H1 (cell line): ENCODE measurements around the gene EHD4. TPM values are rescaled to one million over a fixed set of nuclear protein-coding genes. Genes with fewer than 3 reads are reported as not detected.

Source experiments
- CTCF ChIA-PET: fragments of 300-600 bp; sonication (Branson Sonifier 250); formaldehyde crosslinking; loops from one replicate; lab custom pipeline; 2021; ENCODE audit not compliant: partially characterized antibody; lab: Charles Lee
- POLR2A ChIA-PET: fragments of 300-600 bp; sonication (Branson Sonifier 250); formaldehyde crosslinking; loops from one replicate; lab custom pipeline; 2021; ENCODE audit warnings: inconsistent platforms; ENCODE audit not compliant: partially characterized antibody; lab: Charles Lee
- DNase-seq, 2 experiments: peaks; one replicate each; pipeline versions ENCODE4 v3.0.0 to v3.0.0-alpha.2; 2010 to 2022; ENCODE audit warnings: low spot score in 2 of 2, low read depth in 1 of 2, mixed read lengths in 1 of 2
- FAIRE-seq: peaks from 2 replicates; lab custom pipeline; 2011; peaks lifted over from hg19 to GRCh38; lab: Jason Lieb, UNC
- H2AFZ ChIP-seq: 2 replicates; pipeline ENCODE4 v1.8.1; 2012; ENCODE audit warnings: low read length, inconsistent platforms
- H2AK5ac ChIP-seq: 2 replicates; pipeline ENCODE4 v1.6.1; 2013; ENCODE audit warnings: low read depth, low read length
- H2BK120ac ChIP-seq: replicated peaks from 2 replicates; pipeline ENCODE3; 2013; ENCODE audit warnings: low read depth, low read length, inconsistent platforms
- H2BK12ac ChIP-seq: 2 replicates; pipeline ENCODE4 v1.6.1; 2013; ENCODE audit warnings: low read depth, low read length
- H2BK15ac ChIP-seq: 2 replicates; pipeline ENCODE4 v1.6.1; 2013; ENCODE audit warnings: low read length
- H2BK20ac ChIP-seq: 2 replicates; pipeline ENCODE4 v1.6.1; 2013; ENCODE audit warnings: low read length
- H2BK5ac ChIP-seq: 2 replicates; pipeline ENCODE4 v1.6.1; 2013; ENCODE audit warnings: low read depth, low read length
- H3K14ac ChIP-seq: 2 replicates; pipeline ENCODE4 v1.6.1; 2013; ENCODE audit warnings: inconsistent platforms; ENCODE audit not compliant: insufficient read length
- H3K18ac ChIP-seq: 2 replicates; pipeline ENCODE4 v1.6.1; 2013; ENCODE audit warnings: low read length; ENCODE audit errors: extremely low read depth
- H3K23ac ChIP-seq: 2 replicates; pipeline ENCODE4 v1.6.1; 2013; ENCODE audit warnings: inconsistent platforms; ENCODE audit not compliant: insufficient read length
- H3K23me2 ChIP-seq: 2 replicates; pipeline ENCODE4 v1.6.1; 2013; ENCODE audit warnings: low read depth, low read length
- H3K27ac ChIP-seq: 2 replicates; pipeline ENCODE4 v1.6.1; 2011; ENCODE audit warnings: low read depth, low read length, inconsistent platforms
- H3K27me3 ChIP-seq, 4 experiments: replicated peaks in 1 of 4; 1 replicate in 1 of 4; 2 replicates in 3 of 4; pipeline versions ENCODE4 v1.6.1 to v1.8.1; 2011 to 2013; ENCODE audit warnings: low read length in 3 of 4, mild to moderate bottlenecking in 3 of 4, inconsistent platforms in 2 of 4, mixed read lengths in 2 of 4, moderate library complexity in 1 of 4; ENCODE audit not compliant: control insufficient read depth in 3 of 4, insufficient read depth in 3 of 4; ENCODE audit errors: extremely low read depth in 1 of 4
- H3K36me3 ChIP-seq, 4 experiments: 2 replicates each; pipeline versions ENCODE4 v1.6.1 to v1.8.1; 2011 to 2013; ENCODE audit warnings: mild to moderate bottlenecking in 4 of 4, low read length in 3 of 4, moderate library complexity in 2 of 4, control low read depth in 1 of 4, inconsistent platforms in 1 of 4; ENCODE audit not compliant: insufficient read depth in 4 of 4, control insufficient read depth in 2 of 4
- H3K4ac ChIP-seq: replicated peaks from 2 replicates; pipeline ENCODE3; 2013; ENCODE audit warnings: low read length, low read depth, mixed read lengths, inconsistent platforms; ENCODE audit not compliant: insufficient read length
- H3K4me1 ChIP-seq, 4 experiments: replicated peaks in 1 of 4; 1 replicate in 1 of 4; 2 replicates in 3 of 4; pipeline versions ENCODE4 v1.6.1 to v1.8.1; 2011 to 2013; ENCODE audit warnings: low read length in 3 of 4, inconsistent platforms in 2 of 4, mixed read lengths in 1 of 4; ENCODE audit not compliant: insufficient read depth in 4 of 4, control insufficient read depth in 3 of 4
- H3K4me2 ChIP-seq, 2 experiments: 2 replicates each; pipeline versions ENCODE4 v1.6.1 to v1.8.1; 2011 to 2013; ENCODE audit warnings: low read depth in 2 of 2, low read length in 2 of 2, control low read depth in 1 of 2, inconsistent platforms in 1 of 2, mild to moderate bottlenecking in 1 of 2; ENCODE audit not compliant: insufficient read depth in 1 of 2
- H3K4me3 ChIP-seq, 4 experiments: fragments of 200-600, 300-600 bp in 1 of 4; sonication (generic), shearing (Covaris generic), sonication (Bioruptor Twin) in 1 of 4; 2 replicates each; pipeline versions ENCODE4 v1.5.1 to v1.8.1; 2011 to 2016; ENCODE audit warnings: low read length in 4 of 4, low read depth in 3 of 4, control low read depth in 2 of 4, inconsistent platforms in 2 of 4, mild to moderate bottlenecking in 2 of 4, mixed read lengths in 1 of 4, moderate library complexity in 1 of 4; ENCODE audit not compliant: insufficient read depth in 2 of 4; ENCODE audit errors: extremely low read depth in 1 of 4
- H3K56ac ChIP-seq: replicated peaks from 2 replicates; pipeline ENCODE3; 2013; ENCODE audit warnings: low read depth, mild to moderate bottlenecking, mixed read lengths, low read length, inconsistent platforms; ENCODE audit not compliant: insufficient read length
- H3K79me1 ChIP-seq: 2 replicates; pipeline ENCODE4 v1.6.1; 2013; ENCODE audit warnings: low read depth, low read length, control low read depth
- H3K79me2 ChIP-seq, 2 experiments: 2 replicates each; pipeline versions ENCODE4 v1.6.1 to v1.8.1; 2012 to 2013; ENCODE audit warnings: low read length in 2 of 2, mild to moderate bottlenecking in 2 of 2, inconsistent platforms in 1 of 2; ENCODE audit not compliant: insufficient read depth in 2 of 2, control insufficient read depth in 1 of 2
- H3K9ac ChIP-seq, 4 experiments: replicated peaks in 1 of 4; 1 replicate in 1 of 4; 2 replicates in 3 of 4; pipeline versions ENCODE4 v1.6.1 to v1.8.1; 2011 to 2013; ENCODE audit warnings: low read depth in 3 of 4, low read length in 3 of 4, control low read depth in 2 of 4, mild to moderate bottlenecking in 2 of 4, moderate library complexity in 2 of 4, inconsistent platforms in 1 of 4; ENCODE audit errors: extremely low read depth in 1 of 4
- H3K9me3 ChIP-seq, 2 experiments: 2 replicates each; pipeline versions ENCODE4 v1.6.1 to v1.8.1; 2012 to 2013; ENCODE audit warnings: mild to moderate bottlenecking in 2 of 2, moderate library complexity in 2 of 2, control low read depth in 1 of 2, inconsistent platforms in 1 of 2, low read depth in 1 of 2, low read length in 1 of 2, mixed read lengths in 1 of 2; ENCODE audit not compliant: insufficient read depth in 2 of 2
- H4K20me1 ChIP-seq, 2 experiments: replicated peaks in 1 of 2; 2 replicates each; pipeline versions ENCODE3 to v1.8.1; 2011 to 2013; ENCODE audit warnings: inconsistent platforms in 2 of 2, low read length in 2 of 2, mild to moderate bottlenecking in 1 of 2; ENCODE audit not compliant: insufficient read depth in 2 of 2, control insufficient read depth in 1 of 2
- H4K5ac ChIP-seq: 2 replicates; pipeline ENCODE4 v1.6.1; 2013; ENCODE audit warnings: low read length, low read depth, mixed read lengths, inconsistent platforms; ENCODE audit not compliant: insufficient read length
- H4K8ac ChIP-seq: 2 replicates; pipeline ENCODE4 v1.8.0; 2013; ENCODE audit warnings: mild to moderate bottlenecking, moderate library complexity, low read length, inconsistent platforms; ENCODE audit not compliant: insufficient read depth; ENCODE audit errors: extremely low read depth
- H4K91ac ChIP-seq: replicated peaks from 2 replicates; pipeline ENCODE3; 2013; ENCODE audit warnings: low read length, mixed read lengths, inconsistent platforms; ENCODE audit not compliant: insufficient read length
- BCL11A ChIP-seq, 2 experiments: IDR thresholded peaks; one replicate each; pipeline ENCODE4 v1.6.1; 2011; ENCODE audit warnings: low read depth in 2 of 2, low read length in 2 of 2, mild to moderate bottlenecking in 2 of 2
- KDM1A ChIP-seq: fragments of 200-600, 300-600 bp; sonication (generic); IDR thresholded peaks from 2 replicates; pipeline ENCODE4 v1.7.1; 2016; ENCODE audit warnings: mild to moderate bottlenecking, low read length, borderline replicate concordance
- WGBS, 2 experiments: shearing (Covaris generic) in 1 of 2; methylation state at CpG; one replicate each; pipeline versions ENCODE4 v1.1.6 to v1.1.7; 2013 to 2015; ENCODE audit warnings: low lambda C conversion rate in 2 of 2, mixed read lengths in 2 of 2, inconsistent platforms in 1 of 2, low coverage in 1 of 2, missing lambda C conversion rate in 1 of 2; ENCODE audit not compliant: insufficient replicate concordance in 2 of 2, insufficient coverage in 1 of 2, insufficient read length in 1 of 2; ENCODE audit errors: extremely low coverage in 1 of 2, missing lambda C conversion rate in 1 of 2; 5-methylcytosine and 5-hydroxymethylcytosine counted together
- polyA plus RNA-seq, 7 experiments: library from polyadenylated mRNA; depleted of rRNA in 3 of 7; stranded (reverse) in 5 of 7; unstranded in 2 of 7; fragments of >200 nt in 5 of 7; fragments of 200-250 nt in 2 of 7; gene quantifications; 1 replicate in 5 of 7; 2 replicates in 1 of 7; 4 replicates in 1 of 7; pipeline versions ENCODE4 v1.2.1 to v1.2.3, GENCODE V29; 2011 to 2013; ENCODE audit warnings: missing spikeins in 2 of 7, mixed read lengths in 2 of 7
- total RNA-seq: library from RNA; stranded (reverse); fragmentation: NEBNext Ultra II Directional; extraction: Animal tissue kit (Norgen Biotek cat#: 25700); gene quantifications from 2 replicates; pipeline ENCODE4 v1.2.1, GENCODE V29; 2021

Gene EHD4
- total and polyA plus RNA-seq, 2 of the 8 experiments (the other 6 are each of a cell fraction or from before 2014, with no cell fraction given), result 17.5 to 24.5 TPM

GRCh38 chr15:42002333-42002732, 30.0 kb upstream of the EHD4 start:
- Histone ChIP-seq H3K9me3 (no peaks in the 10 kb centered on the region), H2AK5ac (no peak overlapping the region), H3K14ac (no peak overlapping the region), H2AFZ (no peak overlapping the region), H4K91ac (no peak overlapping the region), H4K20me1 (no peaks in the 10 kb centered on the region), H3K79me2 (no peaks in the 10 kb centered on the region), H4K8ac (no peak overlapping the region), H2BK120ac (no peak overlapping the region), H4K5ac (no peak overlapping the region), H2BK12ac (no peak overlapping the region), H3K23ac (no peak overlapping the region), H3K27me3 (no peaks in the 10 kb centered on the region), H3K9ac (no peak overlapping the region), H2BK20ac (no peak overlapping the region), H2BK5ac (no peak overlapping the region), H3K23me2 (no peaks in the 10 kb centered on the region), H3K56ac (no peak overlapping the region), H3K4me1 (no peaks in the 10 kb centered on the region), H3K79me1 (no peaks in the 10 kb centered on the region), H3K4me2 (no peak overlapping the region), H2BK15ac (no peak overlapping the region), H3K4me3 (no peak overlapping the region), H3K36me3 (no peaks in the 10 kb centered on the region), H3K4ac (no peak overlapping the region), H3K27ac (no peak overlapping the region), H3K18ac (no peak overlapping the region)
- DNase-seq (no peak), FAIRE-seq (no peak)
- CTCF ChIA-PET, result interaction anchor here (0.7 to 9.8 kb wide), 8 partner anchors 15 to 342 kb away, joined by 3 to 99 read pairs (median 4); partner anchors contain the start of gene MGA
- WGBS, 2 experiments, result 92% methylated on average over 5 of the region's 6 CpGs; no CpG with 5 or more reads in 1 of the 2 experiments
- TF ChIP-seq KDM1A (no peak), BCL11A (IDR thresholded peaks at IDR 0.05; ENCODE audit: low read depth in 2 of 2, low read length in 2 of 2) (no peak)
- POLR2A ChIA-PET, result no interaction called here
